Prostate gland (tissue), 2 donors: Measurements from ENCODE around the gene PPP1R37.

Experiments used
- POLR2A ChIP-seq: fragments of 450-650 bp; IDR thresholded peaks from one replicate; pipeline ENCODE4 v1.6.1; 2016; ENCODE audit warnings: antibody characterized with exemption, mild to moderate bottlenecking
- TF ChIP-seq, protein P1 (sequence below), 4 experiments: fragments of 200-600 bp in 2 of 4; fragments of 450-650 bp in 2 of 4; sonication (generic) in 2 of 4; IDR thresholded peaks; 1 replicate in 3 of 4; 2 replicates in 1 of 4; pipeline ENCODE4 v1.5.1; 2016 to 2019; ENCODE audit warnings: antibody characterized with exemption in 4 of 4, mild to moderate bottlenecking in 2 of 4, moderate library complexity in 2 of 4

GRCh38 chr19:45079911-45080370, 13.0 kb upstream of the PPP1R37 start:
- no peak for TF ChIP-seq POLR2A
- TF ChIP-seq, protein P1, sequence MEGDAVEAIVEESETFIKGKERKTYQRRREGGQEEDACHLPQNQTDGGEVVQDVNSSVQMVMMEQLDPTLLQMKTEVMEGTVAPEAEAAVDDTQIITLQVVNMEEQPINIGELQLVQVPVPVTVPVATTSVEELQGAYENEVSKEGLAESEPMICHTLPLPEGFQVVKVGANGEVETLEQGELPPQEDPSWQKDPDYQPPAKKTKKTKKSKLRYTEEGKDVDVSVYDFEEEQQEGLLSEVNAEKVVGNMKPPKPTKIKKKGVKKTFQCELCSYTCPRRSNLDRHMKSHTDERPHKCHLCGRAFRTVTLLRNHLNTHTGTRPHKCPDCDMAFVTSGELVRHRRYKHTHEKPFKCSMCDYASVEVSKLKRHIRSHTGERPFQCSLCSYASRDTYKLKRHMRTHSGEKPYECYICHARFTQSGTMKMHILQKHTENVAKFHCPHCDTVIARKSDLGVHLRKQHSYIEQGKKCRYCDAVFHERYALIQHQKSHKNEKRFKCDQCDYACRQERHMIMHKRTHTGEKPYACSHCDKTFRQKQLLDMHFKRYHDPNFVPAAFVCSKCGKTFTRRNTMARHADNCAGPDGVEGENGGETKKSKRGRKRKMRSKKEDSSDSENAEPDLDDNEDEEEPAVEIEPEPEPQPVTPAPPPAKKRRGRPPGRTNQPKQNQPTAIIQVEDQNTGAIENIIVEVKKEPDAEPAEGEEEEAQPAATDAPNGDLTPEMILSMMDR (IDR thresholded peaks at IDR 0.05): no peak
